Stimulated activated effector memory CD8-positive, alpha-beta T cell treated with anti-CD3 and anti-CD28 coated beads, Interleukin-12 subunit alpha, Interleukin-12 subunit beta, amount 100 ng/mL, for 72 hours (primary cell): ENCODE results near the gene ARHGAP10.
A peak's percentile ranks its signal among the peaks of the same experiment; 100 is the strongest.
"Not testable (repeated sequence)": the region's sequence is repeated elsewhere in the genome, so short reads cannot be mapped to it uniquely, and the experiment has no call there.

Experiments
- ATAC-seq: fragments of 150-1000 bp; cut with Tn5 transposase; 2 replicates; pipeline ENCODE4 v1.10.0; 2021
- DNase-seq, 2 donors: peaks; one replicate each; pipeline ENCODE4 v3.0.0; 2021 to 2022; ENCODE audit warnings: low spot score in 2 of 2
- H3K27ac Mint-ChIP-seq: one replicate; pipeline ENCODE4 v1.8.0; 2022; ENCODE audit warnings: mild to moderate bottlenecking, mixed read lengths
- H3K36me3 Mint-ChIP-seq: one replicate; pipeline ENCODE4 v1.8.0; 2022; ENCODE audit warnings: mild to moderate bottlenecking, mixed read lengths
- H3K4me1 Mint-ChIP-seq: one replicate; pipeline ENCODE4 v1.8.0; 2022; ENCODE audit warnings: mixed read lengths
- H3K4me3 Mint-ChIP-seq: one replicate; pipeline ENCODE4 v1.8.0; 2022; ENCODE audit warnings: mild to moderate bottlenecking, mixed read lengths
- H3K9me3 Mint-ChIP-seq: one replicate; pipeline ENCODE4 v1.8.0; 2022; ENCODE audit warnings: mixed read lengths

Gene ARHGAP10

GRCh38 chr4:147791865-147792264, 60.0 kb downstream of the ARHGAP10 start:
- ATAC-seq = no peak
- peak overlapping the region; percentile 76 for H3K4me3 Mint-ChIP-seq
- peaks cover 7% of the 10 kb centered on the region for H3K36me3 Mint-ChIP-seq
- no peak for DNase-seq
- peaks cover 55% of the 10 kb centered on the region for H3K4me1 Mint-ChIP-seq
- H3K9me3 Mint-ChIP-seq = no peaks in the 10 kb centered on the region
- no peak overlapping the region for H3K27ac Mint-ChIP-seq

- peaks cover 7% of the 10 kb centered on the region for H3K36me3 Mint-ChIP-seq
- H3K9me3 Mint-ChIP-seq = no peaks in the 10 kb centered on the region
- peak; percentile 87 for ATAC-seq
- DNase-seq = peak in 1 of 2 donors; percentile 60
- H3K4me1 Mint-ChIP-seq = peaks cover 60% of the 10 kb centered on the region
- peak overlapping the region; percentile 76 for H3K4me3 Mint-ChIP-seq
- H3K27ac Mint-ChIP-seq = peak overlapping the region; percentile 88
Observed at GRCh38 chr4:147793569-147794313, 61.9 kb downstream of the ARHGAP10 start.

GRCh38 chr4:147794314-147794680, 62.4 kb downstream of the ARHGAP10 start:
- Mint-ChIP-seq H3K4me3 (peak overlapping the region; percentile 76), H3K36me3 (peaks cover 7% of the 10 kb centered on the region), H3K27ac (peak overlapping the region; percentile 88), H3K9me3 (no peaks in the 10 kb centered on the region), H3K4me1 (peaks cover 65% of the 10 kb centered on the region)
- DNase-seq = no peak
- peak; percentile 94 for ATAC-seq

GRCh38 chr4:147794787-147795413, 63.0 kb downstream of the ARHGAP10 start:
- Mint-ChIP-seq H3K4me3 (peak overlapping the region; percentile 76), H3K27ac (peak overlapping the region; percentile 88)

GRCh38 chr4:147799057-147799456, 67.2 kb downstream of the ARHGAP10 start:
- not testable (repeated sequence) for H3K4me3 Mint-ChIP-seq, H3K36me3 Mint-ChIP-seq, DNase-seq, ATAC-seq, H3K9me3 Mint-ChIP-seq
- Mint-ChIP-seq H3K4me1 (peaks cover 65% of the 10 kb centered on the region), H3K27ac (peak overlapping the region; percentile 85)

More at GRCh38 chr4:147794787-147795413, 63.0 kb downstream of the ARHGAP10 start:
- DNase-seq (no peak), ATAC-seq (peak; percentile 84)
- peaks cover 10% of the 10 kb centered on the region for H3K36me3 Mint-ChIP-seq
- peaks cover 71% of the 10 kb centered on the region for H3K4me1 Mint-ChIP-seq
- no peaks in the 10 kb centered on the region for H3K9me3 Mint-ChIP-seq

- peak overlapping the region; percentile 63 for H3K4me3 Mint-ChIP-seq
- H3K27ac Mint-ChIP-seq = peak overlapping the region; percentile 85
- H3K4me1 Mint-ChIP-seq = peaks cover 55% of the 10 kb centered on the region
- H3K36me3 Mint-ChIP-seq = peaks cover 6% of the 10 kb centered on the region
- peak; percentile 100 for ATAC-seq
- peak; percentile 38 to 87 for DNase-seq
- no peaks in the 10 kb centered on the region for H3K9me3 Mint-ChIP-seq
Observed at GRCh38 chr4:147799986-147800555, 68.2 kb downstream of the ARHGAP10 start.

GRCh38 chr4:147801820-147802219, 69.9 kb downstream of the ARHGAP10 start:
- Mint-ChIP-seq H3K4me1 (peaks cover 47% of the 10 kb centered on the region), H3K9me3 (no peaks in the 10 kb centered on the region), H3K27ac (no peak overlapping the region), H3K36me3 (peaks cover 6% of the 10 kb centered on the region), H3K4me3 (no peak overlapping the region)
- ATAC-seq = no peak
- no peak for DNase-seq

GRCh38 chr4:147802346-147802745, 70.5 kb downstream of the ARHGAP10 start:
- Mint-ChIP-seq H3K27ac (no peak overlapping the region), H3K36me3 (peaks cover 6% of the 10 kb centered on the region), H3K9me3 (no peaks in the 10 kb centered on the region), H3K4me1 (peaks cover 41% of the 10 kb centered on the region), H3K4me3 (no peak overlapping the region)
- DNase-seq (no peak), ATAC-seq (no peak)

GRCh38 chr4:147805946-147806345, 74.1 kb downstream of the ARHGAP10 start:
- H3K27ac Mint-ChIP-seq = no peak overlapping the region
- no peaks in the 10 kb centered on the region for H3K9me3 Mint-ChIP-seq
- H3K36me3 Mint-ChIP-seq = no peaks in the 10 kb centered on the region
- no peak overlapping the region for H3K4me3 Mint-ChIP-seq
- ATAC-seq (no peak), DNase-seq (no peak)
- peaks cover 23% of the 10 kb centered on the region for H3K4me1 Mint-ChIP-seq

GRCh38 chr4:147808447-147808846, 76.6 kb downstream of the ARHGAP10 start:
- DNase-seq (no peak), ATAC-seq (no peak)
- H3K27ac Mint-ChIP-seq = no peak overlapping the region
- peaks cover 13% of the 10 kb centered on the region for H3K4me1 Mint-ChIP-seq
- H3K36me3 Mint-ChIP-seq = no peaks in the 10 kb centered on the region
- H3K9me3 Mint-ChIP-seq = no peaks in the 10 kb centered on the region
- no peak overlapping the region for H3K4me3 Mint-ChIP-seq

GRCh38 chr4:147809211-147809610, 77.3 kb downstream of the ARHGAP10 start:
- Mint-ChIP-seq H3K27ac (no peak overlapping the region), H3K4me3 (no peak overlapping the region), H3K9me3 (no peaks in the 10 kb centered on the region), H3K36me3 (no peaks in the 10 kb centered on the region), H3K4me1 (peaks cover 13% of the 10 kb centered on the region)
- ATAC-seq (no peak), DNase-seq (no peak)

- ATAC-seq = no peak
- H3K4me1 Mint-ChIP-seq = peaks cover 31% of the 10 kb centered on the region
- no peak overlapping the region for H3K27ac Mint-ChIP-seq
Observed at GRCh38 chr4:147811878-147812277, 80.0 kb downstream of the ARHGAP10 start.

GRCh38 chr4:147813109-147813773, 81.4 kb downstream of the ARHGAP10 start:
- Mint-ChIP-seq H3K36me3 (no peaks in the 10 kb centered on the region), H3K4me3 (no peak overlapping the region)
- no peak for ATAC-seq

More at GRCh38 chr4:147811878-147812277, 80.0 kb downstream of the ARHGAP10 start:
- no peak for DNase-seq
- Mint-ChIP-seq H3K4me3 (no peak overlapping the region), H3K36me3 (no peaks in the 10 kb centered on the region), H3K9me3 (no peaks in the 10 kb centered on the region)

GRCh38 chr4:147813973-147814372, 82.1 kb downstream of the ARHGAP10 start:
- DNase-seq (no peak), ATAC-seq (no peak)
- Mint-ChIP-seq H3K4me1 (peaks cover 19% of the 10 kb centered on the region), H3K36me3 (no peaks in the 10 kb centered on the region), H3K4me3 (no peak overlapping the region), H3K9me3 (no peaks in the 10 kb centered on the region), H3K27ac (no peak overlapping the region)

More at GRCh38 chr4:147813109-147813773, 81.4 kb downstream of the ARHGAP10 start:
- Mint-ChIP-seq H3K4me1 (peaks cover 26% of the 10 kb centered on the region), H3K27ac (no peak overlapping the region), H3K9me3 (no peaks in the 10 kb centered on the region)
- DNase-seq = no peak

- DNase-seq = no peak
- no peak for ATAC-seq
- Mint-ChIP-seq H3K36me3 (no peaks in the 10 kb centered on the region), H3K4me3 (no peak overlapping the region), H3K9me3 (no peaks in the 10 kb centered on the region), H3K4me1 (peaks cover 18% of the 10 kb centered on the region), H3K27ac (no peak overlapping the region)
Observed at GRCh38 chr4:147814376-147814775, 82.5 kb downstream of the ARHGAP10 start.
